GM21526 (cell line): ENCODE data around the gene TRIP13.

ENCODE experiments used
- ATAC-seq: cut with Tn5 transposase; IDR thresholded peaks from one replicate; pipeline ENCODE4 v1.9.1; 2021; ENCODE audit warnings: moderate library complexity; ENCODE audit not compliant: unreplicated experiment, low FRiP score

The TRIP13 gene

DNA sequence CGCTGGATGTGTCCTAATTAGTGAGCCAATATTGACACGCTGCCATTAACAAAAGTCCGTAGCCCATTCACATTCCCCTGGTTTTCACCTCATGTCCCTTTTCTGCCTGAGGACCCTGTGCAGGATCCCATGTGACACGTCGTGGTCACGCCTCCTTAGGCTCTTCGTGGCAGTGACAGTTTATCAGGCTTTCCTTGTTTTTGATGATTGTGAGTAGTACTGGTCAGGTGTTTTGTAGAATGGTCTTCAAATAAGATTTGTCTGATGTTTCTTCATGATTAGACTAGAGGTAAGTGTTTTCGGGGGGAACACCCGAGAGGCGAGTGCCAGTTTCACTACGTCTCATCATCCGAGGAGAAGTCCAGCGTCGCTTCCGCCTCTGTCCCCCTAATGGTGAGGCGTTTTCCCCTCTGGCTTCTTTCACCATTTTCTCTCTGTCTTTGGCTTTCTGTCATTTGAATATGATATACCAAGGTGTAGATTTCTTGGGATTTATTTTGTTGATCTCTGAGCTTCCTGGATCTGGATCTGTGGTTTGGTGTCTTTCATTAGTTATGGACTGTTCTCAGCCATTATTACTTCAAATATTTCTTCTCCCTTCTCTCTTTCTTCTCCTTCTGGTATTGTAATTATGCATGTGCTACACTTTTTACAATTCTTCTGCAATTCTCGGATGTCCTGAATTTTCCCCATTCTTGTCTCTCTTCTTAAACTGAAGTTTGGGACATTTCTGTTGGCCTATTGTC lies 57.3 kb downstream of the TRIP13 start:
- ATAC-seq = no peak

DNA sequence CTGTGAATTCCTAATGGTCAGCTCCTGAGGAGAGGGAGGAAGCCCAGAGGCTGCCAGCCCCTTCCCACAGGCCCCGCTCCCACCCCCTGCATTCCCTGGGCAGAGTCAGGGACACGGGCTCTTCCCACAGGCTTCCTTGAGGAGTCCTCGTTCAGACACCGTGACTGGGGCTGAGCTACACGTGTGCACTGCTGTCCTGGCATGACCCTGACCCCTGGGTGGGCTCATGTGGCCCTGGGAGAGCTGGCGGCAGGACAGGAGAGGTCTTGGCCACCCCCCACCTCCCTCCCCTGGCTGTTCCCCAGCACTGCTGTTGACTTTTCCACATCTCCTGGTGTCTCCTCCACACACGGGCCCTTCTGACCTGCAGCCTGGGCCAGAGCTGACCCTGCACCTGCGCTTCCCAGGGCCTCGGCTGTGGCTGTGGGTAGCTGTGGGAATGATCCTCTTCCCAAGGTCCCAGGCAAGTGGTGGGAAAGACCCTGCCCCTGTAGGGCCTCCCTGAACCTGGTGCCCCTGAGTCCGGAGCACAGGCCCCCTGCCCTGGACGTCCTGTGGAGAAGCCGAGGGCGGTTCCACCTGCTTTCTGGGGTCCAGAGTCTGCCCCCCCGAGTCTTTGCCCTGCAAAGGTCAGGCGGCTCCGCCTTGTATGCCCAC lies 59.4 kb downstream of the TRIP13 start:
- ATAC-seq = no peak

DNA sequence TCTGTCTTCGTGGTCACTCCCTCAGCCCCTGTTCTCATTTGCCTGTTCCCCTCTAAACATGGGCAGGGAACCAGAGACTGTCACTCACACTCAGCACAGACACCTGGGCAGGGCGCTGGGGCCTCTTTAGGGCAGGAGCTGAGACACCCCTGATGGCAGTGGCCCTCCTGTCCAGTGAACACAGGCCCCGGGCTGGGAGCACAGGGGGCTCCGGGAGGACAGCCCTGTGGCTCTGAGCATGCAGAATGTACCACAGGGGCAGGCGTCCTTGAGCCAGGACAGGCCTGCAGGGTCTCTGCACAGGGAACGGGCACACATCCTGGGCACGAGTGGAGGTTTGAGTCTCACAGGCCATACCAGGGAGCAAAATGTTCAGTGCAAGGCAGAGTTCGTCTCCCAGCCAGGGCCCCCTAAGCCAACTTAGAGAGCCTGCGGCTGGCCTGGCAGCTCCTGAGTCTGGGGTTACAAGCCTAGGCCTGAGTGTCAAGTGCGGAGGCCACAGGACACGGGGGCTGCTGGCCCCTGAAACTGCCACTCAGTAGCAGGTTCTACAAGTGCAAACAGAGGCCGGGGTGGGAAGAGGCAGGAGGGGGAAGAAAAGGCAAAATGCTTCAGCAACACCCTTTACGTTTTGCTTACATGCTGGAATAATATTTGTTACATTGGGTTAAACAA lies 60.0 kb downstream of the TRIP13 start:
- no peak for ATAC-seq

DNA sequence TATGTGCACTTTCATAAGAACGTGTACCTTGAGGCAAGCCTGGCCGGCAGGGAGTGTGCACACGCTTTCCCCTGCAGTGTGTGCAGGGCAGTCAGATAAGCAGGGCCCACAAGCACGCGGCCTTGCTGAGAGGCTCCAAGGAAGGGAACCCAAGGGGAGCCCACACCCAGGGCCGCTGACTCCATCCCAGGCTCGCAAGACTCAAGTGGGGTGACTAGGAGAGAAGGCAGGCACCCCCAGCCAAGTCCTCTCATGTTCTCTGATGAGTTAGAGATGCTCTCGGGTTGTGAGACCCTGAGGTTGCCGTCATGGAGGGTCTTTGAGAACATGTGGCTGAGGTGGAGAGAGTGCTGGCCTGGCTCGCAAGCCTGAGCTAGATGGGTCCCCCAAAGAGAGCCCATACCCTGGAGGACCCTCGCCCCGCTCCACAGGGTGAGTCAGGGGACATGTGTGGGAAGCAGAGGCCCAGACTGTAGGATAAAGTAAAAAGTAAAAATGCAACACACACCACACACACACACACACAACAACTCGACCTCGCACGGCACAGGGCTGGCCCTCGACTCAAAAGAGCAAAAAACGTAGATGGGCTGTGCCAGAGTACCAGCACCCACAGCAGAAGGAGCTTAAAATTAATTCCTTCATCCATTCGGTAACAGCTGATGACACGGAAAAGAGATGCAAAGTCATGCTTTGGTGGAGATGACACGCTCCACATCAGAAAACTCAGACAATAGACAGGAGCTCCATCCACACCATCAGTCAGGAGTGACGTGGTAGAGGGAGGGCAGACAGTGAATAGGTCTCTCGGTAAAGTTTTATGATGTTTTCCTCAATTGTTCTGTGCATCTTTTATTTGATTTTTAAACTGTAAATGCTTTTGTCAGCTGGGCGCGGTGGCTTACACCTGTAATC lies 61.1 kb downstream of the TRIP13 start:
- ATAC-seq = no peak

DNA sequence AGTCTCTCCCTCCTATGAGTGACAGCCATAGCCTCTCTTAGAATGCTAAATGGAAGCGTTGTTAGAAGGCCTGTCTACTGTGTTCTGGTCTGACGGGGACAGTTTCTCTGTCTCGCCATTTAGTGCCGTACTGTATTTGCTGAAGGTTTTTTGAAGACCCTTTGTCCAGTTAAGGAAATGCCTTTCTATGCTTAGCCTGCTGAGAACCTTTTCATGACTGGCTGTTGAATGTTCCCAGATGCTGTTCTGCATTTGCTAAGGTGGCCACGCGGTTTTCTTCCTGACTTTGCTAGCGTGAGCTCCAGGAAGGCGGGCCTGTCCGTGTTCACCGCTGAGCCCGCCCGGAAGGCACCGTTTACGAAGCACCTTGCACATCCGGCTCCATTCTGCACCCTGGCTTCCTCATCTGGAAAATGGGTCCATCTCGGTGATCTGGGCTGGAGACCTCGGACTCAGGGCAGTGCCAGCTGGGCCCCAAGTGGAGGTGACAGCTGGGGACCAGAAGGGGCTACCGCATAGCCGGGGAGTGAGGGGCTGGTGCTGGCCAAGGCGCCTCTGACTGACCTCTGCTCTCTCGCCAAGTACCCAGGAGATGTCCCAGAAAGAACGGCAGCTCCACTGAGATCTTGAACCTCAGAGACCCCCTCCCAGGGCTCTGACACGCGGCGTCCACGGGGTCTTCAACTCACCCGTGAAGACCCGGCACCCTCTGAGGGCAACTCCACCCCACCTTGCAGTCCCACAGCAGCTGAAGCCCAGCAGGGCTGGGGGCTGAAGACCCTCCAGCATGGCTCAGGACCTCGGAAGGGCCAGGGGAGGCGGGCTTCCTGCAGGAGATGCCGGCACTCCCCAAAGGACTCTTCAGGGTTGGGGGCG lies 63.4 kb downstream of the TRIP13 start:
- no peak for ATAC-seq

DNA sequence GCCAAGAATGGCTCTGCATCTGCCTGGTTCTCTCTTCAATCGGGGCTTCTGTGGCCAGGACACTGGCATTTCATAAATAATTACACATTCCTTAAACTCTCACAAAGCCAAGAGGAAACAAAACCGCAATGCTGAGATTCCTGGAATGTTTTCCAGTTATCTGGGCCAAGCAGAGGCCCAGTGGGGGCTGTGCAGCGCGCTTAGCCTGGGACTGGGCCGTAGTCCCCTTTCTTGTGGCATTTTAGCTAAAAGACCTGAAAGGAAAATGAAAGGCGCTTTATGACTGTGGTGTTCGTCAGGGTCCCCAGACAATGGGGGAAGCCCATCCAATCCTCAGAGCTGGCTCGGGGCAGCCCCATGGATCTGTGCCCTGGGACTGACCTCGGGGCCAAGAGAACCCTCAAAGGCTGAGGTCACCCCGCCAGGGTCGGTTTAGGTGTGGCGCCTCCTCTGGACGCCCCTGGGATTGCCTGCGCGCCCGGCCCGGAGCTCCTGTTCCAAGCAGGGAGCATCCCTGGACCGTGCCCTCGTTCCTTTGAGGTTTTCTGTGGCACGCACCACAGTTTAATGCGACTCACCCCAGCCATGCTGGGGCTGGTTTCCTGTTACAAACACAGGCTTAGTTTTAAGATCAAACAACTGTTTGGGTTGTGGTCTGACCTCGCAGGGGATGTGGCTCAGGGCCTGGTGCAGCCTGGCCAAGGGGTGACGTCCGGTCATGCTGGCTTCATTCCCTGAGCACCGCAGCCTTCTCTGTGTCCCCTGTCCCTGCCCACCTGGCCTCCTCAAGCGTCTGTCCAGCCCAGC lies 64.5 kb downstream of the TRIP13 start:
- no peak for ATAC-seq

DNA sequence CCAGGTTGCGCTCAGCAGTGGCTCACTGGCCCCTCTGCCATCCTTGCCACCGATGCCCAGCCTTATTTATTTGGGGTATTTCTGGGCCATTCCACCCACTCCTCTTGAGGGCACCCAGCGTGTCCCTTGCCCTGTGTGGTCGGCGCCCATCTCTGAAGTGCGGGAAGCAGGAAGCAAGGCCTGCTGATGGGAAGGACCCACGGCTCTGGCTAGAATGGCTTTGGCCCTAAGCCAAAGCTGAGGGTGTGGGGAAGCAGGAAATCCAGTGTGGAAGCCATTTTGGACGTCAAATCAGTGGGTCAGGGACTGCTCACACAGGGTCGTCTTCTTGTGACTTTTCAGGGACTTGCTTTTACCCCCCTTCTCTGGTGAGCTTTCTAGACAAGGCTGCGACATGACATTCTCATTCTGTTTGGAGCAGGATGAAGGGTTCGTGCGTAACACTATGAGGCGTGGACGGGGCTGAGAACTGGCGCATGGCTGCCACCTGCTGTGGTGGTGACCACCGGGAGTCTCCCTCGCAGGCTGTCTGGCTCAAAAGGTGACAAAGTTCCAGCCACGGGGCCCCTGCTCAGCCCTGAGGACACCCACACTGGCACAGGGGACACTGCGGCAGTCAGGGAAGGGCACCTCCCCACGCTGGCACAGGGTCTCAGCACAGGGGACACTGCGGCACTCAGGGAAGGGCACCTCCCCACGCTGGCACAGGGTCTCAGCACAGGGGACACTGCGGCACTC lies 65.2 kb downstream of the TRIP13 start:
- ATAC-seq = no peak

DNA sequence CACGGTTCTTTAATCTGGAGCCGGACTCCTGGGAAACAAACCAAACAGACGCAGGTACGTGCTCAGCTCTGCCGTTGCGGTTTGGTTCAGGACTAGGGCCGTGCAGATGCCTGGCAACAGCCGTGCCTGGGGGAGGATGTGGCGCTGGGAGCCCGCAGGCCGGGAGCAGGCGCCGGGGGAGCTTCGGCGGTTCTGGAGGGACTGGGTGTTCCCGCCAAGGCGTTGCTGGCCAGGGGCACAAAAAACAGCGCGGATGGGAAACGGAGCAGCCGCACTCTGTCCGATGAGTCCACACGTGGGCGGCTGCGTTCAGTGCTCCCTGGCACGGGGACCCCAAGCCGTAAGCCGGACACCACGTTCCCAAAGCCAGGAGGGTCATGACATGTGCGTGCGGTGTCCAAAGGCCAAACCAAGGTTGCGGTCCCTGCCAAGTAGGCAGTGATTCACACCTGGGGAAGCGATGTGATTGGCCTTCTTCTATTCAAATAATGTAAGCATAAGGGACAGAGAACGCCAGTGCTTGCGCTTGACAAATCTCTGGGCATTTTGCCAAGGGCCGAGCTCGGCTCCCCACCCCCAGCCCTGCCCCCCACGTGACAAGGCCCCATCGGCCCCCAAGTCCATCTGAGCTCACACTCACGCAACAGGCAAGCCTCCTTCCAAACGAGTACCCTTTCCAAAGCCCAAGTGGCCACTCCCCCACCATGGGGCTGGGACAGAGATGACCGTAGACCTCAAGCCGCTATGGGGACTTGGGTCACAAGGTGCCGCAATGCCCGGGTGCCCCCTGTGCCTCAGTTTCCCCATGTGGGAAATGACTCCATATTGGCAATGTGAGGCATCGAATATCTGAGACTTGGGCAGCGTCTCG lies 66.3 kb downstream of the TRIP13 start:
- no peak for ATAC-seq

DNA sequence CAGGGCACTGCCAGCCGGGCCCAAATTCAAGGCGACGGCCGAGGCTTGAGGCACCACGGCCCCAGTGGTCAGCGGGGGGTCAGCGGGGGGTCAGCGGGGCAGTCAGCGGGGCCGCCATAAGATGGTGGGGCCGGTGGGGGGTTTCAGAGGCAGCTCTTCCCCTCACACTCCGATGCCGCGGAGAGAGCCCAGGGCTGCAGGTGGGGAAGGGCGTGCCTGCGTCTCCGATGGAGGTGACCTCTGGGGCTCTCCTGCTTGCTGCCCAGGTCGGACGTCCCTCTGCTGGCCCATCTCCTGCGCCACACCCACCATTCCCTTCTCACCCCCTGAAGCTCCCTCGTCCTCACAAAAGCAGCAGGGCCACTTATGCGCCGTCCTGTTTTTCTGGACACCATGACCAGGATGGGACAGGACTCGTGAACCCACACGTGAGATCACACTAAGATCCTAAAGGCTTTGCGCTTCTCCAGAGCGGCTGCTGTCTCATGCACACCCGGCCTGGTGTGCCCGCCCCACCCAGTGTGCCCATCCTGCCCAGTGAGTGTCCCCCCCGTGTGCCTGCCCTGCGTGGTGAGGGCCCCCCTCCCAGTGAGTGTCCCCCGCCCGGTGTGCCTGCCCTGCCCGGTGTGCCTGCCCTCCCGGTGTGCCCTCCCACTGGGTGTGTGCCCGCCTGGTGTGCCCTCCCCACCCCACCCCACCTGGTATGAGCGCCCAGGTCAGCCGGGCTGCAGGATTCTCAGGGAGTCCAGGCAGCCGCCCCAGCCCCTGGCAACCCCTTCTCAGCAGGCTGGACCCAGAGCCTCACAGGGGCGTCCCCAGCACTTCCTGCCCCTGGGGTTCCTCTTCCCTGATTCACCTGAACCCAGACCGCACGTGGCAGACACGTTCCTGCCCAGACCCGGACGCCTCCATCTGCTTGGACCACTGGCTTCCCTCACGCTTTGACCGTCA lies 67.2 kb downstream of the TRIP13 start:
- ATAC-seq = no peak

DNA sequence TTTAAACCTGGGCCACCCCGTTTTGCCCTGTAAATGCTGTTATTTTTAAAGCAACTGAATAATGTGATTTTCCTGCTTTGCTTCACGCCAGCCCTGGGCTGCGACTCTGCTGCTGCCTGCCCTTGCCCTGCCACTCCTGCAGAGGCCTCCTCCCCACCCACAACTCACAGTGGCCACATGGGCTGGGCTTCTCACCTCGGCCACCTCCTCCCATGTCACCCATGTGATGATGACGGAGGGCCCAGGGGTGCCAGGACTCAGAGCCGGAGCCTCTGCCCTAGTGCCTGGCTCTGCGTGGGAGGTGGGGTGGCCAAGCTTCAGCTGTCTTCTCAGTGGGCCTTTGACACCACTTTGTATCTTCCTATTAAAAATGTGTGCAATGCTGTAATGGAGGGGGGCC lies 67.9 kb downstream of the TRIP13 start:
- ATAC-seq = no peak

DNA sequence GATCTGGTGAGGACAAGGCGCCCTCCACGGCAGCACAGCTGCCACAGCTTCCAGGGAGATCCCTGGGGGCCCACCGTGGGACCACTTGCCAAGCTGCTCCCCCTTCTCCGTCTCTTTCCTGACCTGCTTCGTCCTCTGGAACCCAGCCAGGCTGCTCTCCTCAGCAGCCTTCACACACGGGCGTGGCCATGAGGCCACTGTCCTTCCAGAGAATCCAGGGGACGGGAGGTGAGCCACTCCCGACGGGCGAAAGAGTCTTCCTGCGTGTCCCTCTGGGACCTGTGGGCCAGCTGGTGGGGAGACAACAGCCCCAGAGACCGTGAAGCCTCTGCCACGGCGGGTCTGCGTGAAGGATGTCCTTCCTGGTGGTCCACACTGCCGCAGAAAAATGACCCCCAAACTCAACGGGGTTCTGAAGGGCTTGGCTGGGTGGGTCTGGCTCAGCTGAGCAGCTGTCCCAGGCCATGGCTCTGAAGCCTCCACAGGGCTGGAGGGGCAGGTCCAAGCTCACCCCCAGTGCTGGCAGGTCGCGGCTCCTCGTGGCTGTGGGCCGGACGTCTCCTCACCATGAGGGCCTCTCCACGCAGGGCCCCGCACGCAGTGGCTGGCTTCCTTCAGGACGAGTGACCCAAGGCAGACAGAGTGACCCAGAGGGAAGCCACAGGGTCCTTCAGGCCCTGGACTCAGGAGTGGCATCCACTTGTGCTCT lies 68.5 kb downstream of the TRIP13 start:
- no peak for ATAC-seq

DNA sequence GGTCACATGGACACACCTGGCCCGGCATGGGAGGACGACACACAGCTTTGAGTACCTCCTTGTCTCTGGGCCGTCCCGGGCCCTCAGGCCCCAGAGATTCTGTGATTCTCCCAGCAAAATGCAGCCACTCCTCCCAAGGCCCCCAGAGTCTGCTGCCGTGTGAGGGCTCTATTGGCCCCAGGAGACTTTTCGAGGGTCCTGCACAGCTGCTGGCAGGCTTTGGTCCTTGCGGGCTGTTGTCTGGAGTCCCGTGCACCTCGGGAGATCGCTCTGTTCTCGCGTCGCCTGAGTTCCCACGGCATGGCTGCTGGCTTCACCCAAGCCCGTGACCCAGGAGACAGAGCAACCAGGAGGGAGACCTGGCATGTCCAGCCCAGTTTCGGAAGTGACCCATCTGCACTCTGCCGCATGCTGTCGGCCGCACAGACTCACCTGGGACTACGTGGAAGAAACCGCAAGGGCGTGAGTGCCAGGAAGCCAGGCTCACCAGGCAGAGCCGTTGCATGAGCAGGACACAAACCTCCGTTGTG lies 69.1 kb downstream of the TRIP13 start:
- ATAC-seq = no peak

DNA sequence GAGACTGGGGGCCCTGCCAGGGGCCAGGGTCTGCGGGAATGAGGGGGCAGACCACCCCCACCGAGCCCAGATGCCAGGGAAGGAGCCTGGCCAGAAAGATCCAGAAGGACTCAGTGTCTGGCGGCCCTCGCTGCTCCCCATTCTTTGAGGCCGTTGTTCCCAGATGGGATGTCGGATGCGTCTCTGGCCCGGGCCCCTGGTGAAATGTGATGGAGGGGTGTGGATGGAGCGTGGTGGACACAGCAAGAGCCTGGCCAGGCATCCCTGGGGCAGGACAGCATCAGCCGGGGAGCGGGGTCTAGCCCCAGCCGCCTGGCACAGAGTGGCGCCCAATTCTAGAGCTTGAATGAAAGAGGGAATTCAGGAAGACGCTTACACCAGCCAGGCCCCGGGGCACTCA lies 69.7 kb downstream of the TRIP13 start:
- ATAC-seq = no peak

DNA sequence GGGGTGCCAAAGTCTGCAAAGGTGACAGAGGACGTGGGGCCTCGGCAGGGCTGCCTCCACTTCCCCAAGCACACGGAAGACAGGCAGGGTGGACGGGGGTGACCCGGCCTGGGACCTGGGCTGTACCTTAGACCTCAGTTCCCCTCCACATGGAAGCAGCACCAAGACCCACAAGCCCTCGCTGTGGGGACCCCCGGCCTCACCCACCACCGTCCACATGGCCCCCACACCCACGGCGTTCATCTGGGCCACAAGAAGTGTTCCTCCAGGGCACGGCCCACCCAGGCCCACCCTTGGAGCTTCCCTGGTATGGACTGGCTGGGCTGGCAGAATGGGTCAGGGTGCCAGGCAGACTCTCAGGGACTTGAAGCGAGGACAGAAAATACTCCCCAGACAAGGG lies 70.1 kb downstream of the TRIP13 start:
- no peak for ATAC-seq

DNA sequence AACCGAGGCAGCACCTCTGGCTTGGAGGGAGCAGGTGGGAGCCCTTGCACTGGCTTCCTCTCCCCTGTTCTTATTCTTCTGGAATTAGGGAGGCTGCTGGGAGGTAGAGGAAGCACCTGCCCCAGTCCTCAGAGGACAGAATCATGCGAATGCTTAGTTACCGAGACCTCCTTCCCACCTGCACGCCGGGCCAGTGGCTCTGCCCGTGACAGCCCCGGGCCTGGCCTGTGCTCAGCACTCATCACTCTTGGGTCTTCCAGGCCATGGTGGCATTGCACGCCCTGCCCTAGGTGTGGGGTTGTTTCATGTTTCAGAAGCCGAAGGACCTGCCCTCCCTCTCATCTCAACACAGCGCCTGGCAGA lies 70.6 kb downstream of the TRIP13 start:
- no peak for ATAC-seq
